Head of caudate nucleus (tissue), 42 donors: ENCODE measurements around the gene GRIN2A.
A peak's percentile ranks its signal among the peaks of the same experiment; 100 is the strongest.

Experiments used
- DNase-seq, 42 donors: peaks; one replicate each; pipeline versions ENCODE4 v3.0.0 to v3.0.0-alpha.2; 2020 to 2021; ENCODE audit warnings: mixed read lengths in 7 of 42
- intact Hi-C: fragments of 100-400 bp; cut with DNase I; formaldehyde crosslinking; loops from one replicate; pipeline ENCODE4 v1.15.0; 2022

The GRIN2A gene

GRCh38 chr16:10191096-10191495 lies 8.9 kb upstream of the GRIN2A start:
- DNase-seq = no peak
- intact Hi-C loops = no loop called here

- DNase-seq = no peak
These were observed 7.7 kb upstream of the GRIN2A start for GRCh38 chr16:10189861-10190390.

GRCh38 chr16:10188236-10188635 lies 6.0 kb upstream of the GRIN2A start:
- DNase-seq = no peak
- intact Hi-C loops = loop anchor here (10.0 kb wide), 1 partner anchor 143 kb away; no protein-coding TSS in a partner anchor

More at GRCh38 chr16:10189861-10190390, 7.7 kb upstream of the GRIN2A start:
- intact Hi-C loops = loop anchor here (10.0 kb wide), 1 partner anchor 145 kb away; no protein-coding TSS in a partner anchor

- intact Hi-C loops = loop anchor here (5.0 to 10.0 kb wide), 2 partner anchors 137 to 534 kb away; no protein-coding TSS in a partner anchor
- peak; percentile 61 to 94 (median 86) for DNase-seq
These were observed 749 bp downstream of the GRIN2A start for GRCh38 chr16:10181196-10182162.

GRCh38 chr16:10180771-10181163 lies 1.5 kb downstream of the GRIN2A start:
- DNase-seq = peak; percentile 13 to 87 (median 69)
- intact Hi-C loops = loop anchor here (5.0 to 10.0 kb wide), 2 partner anchors 136 to 533 kb away; no protein-coding TSS in a partner anchor

GRCh38 chr16:10180042-10180770 lies 2.0 kb downstream of the GRIN2A start:
- intact Hi-C loops = loop anchor here (5.0 to 10.0 kb wide), 2 partner anchors 135 to 533 kb away; no protein-coding TSS in a partner anchor
- peak in 1 of 42 donors; percentile 15 for DNase-seq

GRCh38 chr16:10178526-10178925 lies 3.7 kb downstream of the GRIN2A start:
- intact Hi-C loops = no loop called here
- DNase-seq = peak in 1 of 42 donors; percentile 7

- intact Hi-C loops = no loop called here
These were observed 4.1 kb downstream of the GRIN2A start for GRCh38 chr16:10178080-10178479.

GRCh38 chr16:10172848-10173655 lies 9.2 kb downstream of the GRIN2A start:
- DNase-seq = peak in 32 of 42 donors; percentile 10 to 70 (median 30)
- intact Hi-C loops = no loop called here

More at GRCh38 chr16:10178080-10178479, 4.1 kb downstream of the GRIN2A start:
- no peak for DNase-seq

GRCh38 chr16:10171221-10171620 lies 11.0 kb downstream of the GRIN2A start:
- DNase-seq = no peak
- intact Hi-C loops = no loop called here

GRCh38 chr16:10169904-10170410 lies 12.3 kb downstream of the GRIN2A start:
- no peak for DNase-seq
- intact Hi-C loops = no loop called here

GRCh38 chr16:10169031-10169430 lies 13.2 kb downstream of the GRIN2A start:
- intact Hi-C loops = no loop called here
- no peak for DNase-seq

GRCh38 chr16:10168258-10168657 lies 14.0 kb downstream of the GRIN2A start:
- DNase-seq = peak in 3 of 42 donors; percentile 16 to 22 (median 18)
- intact Hi-C loops = no loop called here

GRCh38 chr16:10165643-10166042 lies 16.6 kb downstream of the GRIN2A start:
- no peak for DNase-seq
- intact Hi-C loops = no loop called here

- intact Hi-C loops = no loop called here
- no peak for DNase-seq
These were observed 19.2 kb downstream of the GRIN2A start for GRCh38 chr16:10162981-10163380.

- intact Hi-C loops = no loop called here
- no peak for DNase-seq
These were observed 26.1 kb downstream of the GRIN2A start for GRCh38 chr16:10156099-10156498.

- no peak for DNase-seq
- intact Hi-C loops = no loop called here
These were observed 27.8 kb downstream of the GRIN2A start for GRCh38 chr16:10154389-10154788.

GRCh38 chr16:10153985-10154384 lies 28.2 kb downstream of the GRIN2A start:
- intact Hi-C loops = no loop called here
- no peak for DNase-seq
